HG03575 (cell line): Measurements from ENCODE around the gene KCNJ10.

Experiments used
- ATAC-seq: cut with Tn5 transposase; IDR thresholded peaks from one replicate; pipeline ENCODE4 v1.9.1; 2021; ENCODE audit not compliant: unreplicated experiment, insufficient number of reproducible peaks, low FRiP score; ENCODE audit errors: extremely low read depth

The KCNJ10 gene

GRCh38 chr1:160086456-160086892 is 16.5 kb upstream of the KCNJ10 start:
- no peak for ATAC-seq

DNA sequence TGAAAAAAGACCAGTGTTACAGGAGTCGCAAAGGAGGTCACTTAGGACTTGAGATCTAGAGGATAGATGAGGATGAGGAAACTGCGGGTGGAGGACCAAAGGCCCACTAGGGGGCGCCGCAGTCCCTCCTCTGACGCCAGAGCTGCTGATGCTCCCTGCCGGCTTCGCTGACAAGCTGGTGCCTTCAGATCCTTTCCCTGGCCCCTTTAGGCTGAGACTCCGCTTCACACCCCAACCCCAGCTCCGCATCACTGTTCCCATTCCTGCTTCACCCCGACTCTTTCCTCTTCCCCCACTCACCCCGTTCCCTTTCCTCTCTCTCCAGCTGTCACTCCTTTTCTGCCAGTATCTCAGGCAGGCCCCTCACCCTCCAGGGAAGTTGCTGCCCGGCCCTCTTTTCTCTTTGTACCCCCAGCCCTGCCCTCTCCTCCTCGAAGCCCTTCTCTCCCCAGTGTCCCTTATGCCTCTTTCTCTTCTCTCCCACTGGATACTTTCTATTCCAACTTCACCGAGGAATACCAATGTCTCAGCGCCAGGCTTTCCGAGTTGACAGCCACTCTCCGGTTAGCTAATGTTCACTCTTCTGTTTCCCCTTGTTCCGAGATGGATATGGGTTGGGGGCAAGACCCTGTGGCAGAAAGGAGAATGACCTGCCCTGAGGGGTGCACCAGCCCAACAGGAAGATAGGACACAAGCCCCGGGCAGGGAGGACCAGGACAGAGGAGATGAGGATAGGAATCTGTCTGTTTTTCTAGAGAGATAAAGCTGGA is 15.9 kb upstream of the KCNJ10 start:
- ATAC-seq: no peak

GRCh38 chr1:160084771-160085321 is 14.9 kb upstream of the KCNJ10 start:
- no peak for ATAC-seq

DNA sequence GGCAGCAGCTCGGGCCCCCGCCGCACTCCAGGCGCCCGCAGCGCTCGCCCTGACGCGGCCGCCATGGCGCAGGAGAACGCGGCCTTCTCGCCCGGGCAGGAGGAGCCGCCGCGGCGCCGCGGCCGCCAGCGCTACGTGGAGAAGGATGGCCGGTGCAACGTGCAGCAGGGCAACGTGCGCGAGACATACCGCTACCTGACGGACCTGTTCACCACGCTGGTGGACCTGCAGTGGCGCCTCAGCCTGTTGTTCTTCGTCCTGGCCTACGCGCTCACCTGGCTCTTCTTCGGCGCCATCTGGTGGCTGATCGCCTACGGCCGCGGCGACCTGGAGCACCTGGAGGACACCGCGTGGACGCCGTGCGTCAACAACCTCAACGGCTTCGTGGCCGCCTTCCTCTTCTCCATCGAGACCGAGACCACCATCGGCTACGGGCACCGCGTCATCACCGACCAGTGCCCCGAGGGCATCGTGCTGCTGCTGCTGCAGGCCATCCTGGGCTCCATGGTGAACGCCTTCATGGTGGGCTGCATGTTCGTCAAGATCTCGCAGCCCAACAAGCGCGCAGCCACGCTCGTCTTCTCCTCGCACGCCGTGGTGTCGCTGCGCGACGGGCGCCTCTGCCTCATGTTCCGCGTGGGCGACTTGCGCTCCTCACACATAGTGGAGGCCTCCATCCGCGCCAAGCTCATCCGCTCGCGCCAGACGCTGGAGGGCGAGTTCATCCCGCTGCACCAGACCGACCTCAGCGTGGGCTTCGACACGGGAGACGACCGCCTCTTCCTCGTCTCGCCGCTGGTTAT is 14.2 kb upstream of the KCNJ10 start:
- no peak for ATAC-seq

- ATAC-seq: no peak
These were observed 13.0 kb upstream of the KCNJ10 start for GRCh38 chr1:160082926-160083325.

DNA sequence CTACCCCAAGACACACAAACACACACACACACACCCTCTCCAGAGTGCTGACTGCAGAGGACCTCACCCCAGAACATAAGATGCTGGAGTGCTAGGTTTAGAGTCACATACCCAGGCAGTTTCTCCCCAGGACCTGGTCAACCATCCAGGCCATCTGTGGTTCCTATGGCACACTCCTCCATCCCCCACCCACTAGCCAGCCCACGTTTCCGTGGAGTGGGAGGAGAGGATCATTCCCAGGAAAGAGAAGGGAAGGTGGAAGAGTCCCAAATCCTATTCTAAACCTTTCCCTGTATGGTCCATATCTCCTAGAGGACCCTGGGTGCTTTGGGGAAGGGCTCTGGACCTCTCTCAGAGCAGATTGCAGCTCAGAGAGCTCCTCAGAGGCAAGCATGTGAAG is 12.5 kb upstream of the KCNJ10 start:
- no peak for ATAC-seq

- no peak for ATAC-seq
These were observed 11.4 kb upstream of the KCNJ10 start, which contains the start of gene KCNJ9 for GRCh38 chr1:160081261-160081936. TSS of gene KCNJ9 (plus strand) at chr1:160081538. CDS start at chr1:160084031, 2,493 bp downstream.

DNA sequence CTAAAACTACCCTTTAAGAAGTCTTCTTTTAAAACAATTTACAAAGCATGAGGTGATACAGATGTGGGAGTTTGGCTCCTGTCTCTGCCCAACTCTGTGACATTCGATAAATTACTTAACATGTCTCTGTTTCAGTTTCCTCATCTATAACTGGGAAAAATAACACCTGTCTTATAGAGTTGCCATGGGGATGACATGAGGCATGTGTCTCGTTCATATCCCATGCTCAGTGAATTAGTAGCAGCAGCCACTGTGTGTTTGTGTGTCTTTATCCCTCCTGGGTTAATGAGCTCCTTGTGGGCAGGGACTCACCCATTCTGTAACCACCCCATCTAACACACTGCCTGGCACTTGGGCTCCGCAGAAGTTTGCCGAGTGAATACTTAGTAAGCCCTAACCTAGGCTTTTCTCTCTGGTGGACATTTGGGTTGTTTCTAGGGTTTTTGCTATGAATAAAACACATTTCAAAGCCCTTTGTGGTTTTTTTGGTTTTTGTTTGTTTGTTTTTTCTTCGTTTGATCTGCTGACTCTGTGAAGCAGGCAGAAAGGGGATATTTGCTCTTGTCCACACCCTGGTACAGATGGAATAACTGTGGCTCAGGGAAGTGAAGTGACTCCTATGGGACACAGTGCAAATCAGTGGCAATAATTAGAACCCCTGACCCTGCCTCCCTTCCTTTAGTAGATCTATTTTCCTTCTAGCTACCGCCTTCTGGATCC is 10.6 kb upstream of the KCNJ10 start:
- ATAC-seq: no peak

- ATAC-seq: no peak
These were observed 9.5 kb upstream of the KCNJ10 start for GRCh38 chr1:160079448-160079847.

DNA sequence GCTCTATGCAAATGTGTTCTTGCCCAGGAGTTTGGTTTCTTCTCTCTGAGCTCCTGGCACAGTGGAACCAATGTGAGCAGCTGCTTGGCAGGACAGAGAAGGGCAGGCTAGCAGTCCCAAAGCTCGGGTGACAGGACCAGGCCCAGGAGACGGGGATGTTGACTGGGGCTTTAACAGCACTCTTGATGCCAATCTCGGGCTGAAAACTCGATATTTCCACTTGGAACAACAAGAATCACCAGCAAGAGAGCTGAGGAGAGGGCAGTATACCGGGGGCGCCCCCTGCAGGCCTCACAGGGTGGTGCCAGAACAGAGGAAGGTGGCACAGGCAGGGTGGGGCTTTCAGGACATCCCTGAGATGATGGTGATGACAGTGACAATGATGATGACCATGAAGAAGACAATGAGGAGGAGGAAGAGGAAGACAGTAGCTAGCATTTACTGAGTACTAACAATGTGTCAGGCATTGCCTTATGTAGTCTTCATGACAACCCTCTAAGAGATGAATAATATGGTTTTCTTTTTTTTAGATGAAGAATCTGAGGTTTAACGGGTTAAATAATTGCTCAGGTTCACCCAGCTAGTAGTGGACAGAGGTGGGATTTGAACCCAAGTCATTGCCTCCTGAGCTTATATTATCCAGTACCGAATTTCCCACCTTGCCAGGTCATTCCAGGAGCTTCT is 8.7 kb upstream of the KCNJ10 start:
- no peak for ATAC-seq

GRCh38 chr1:160077486-160077885 is 7.5 kb upstream of the KCNJ10 start:
- ATAC-seq: no peak

DNA sequence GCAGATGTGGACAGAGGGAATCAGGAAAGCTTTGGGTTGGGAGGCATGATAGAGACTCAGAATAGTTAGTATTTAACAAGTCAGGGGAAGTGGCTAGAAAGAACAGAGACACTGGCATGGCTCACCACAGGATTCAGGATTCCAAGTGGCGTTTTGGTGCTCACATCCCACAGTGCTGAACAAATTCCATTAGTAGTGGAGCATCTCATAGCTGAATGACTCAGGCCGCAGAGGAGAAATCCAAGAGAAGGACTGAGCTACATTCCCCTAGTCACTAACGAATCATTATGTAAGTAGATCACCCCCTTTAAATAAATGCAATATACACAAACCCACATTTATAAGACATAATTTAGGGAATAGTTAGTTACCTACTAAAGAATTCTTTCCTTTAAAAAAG is 6.3 kb upstream of the KCNJ10 start:
- no peak for ATAC-seq

GRCh38 chr1:160075836-160076235 is 5.9 kb upstream of the KCNJ10 start:
- ATAC-seq: no peak

DNA sequence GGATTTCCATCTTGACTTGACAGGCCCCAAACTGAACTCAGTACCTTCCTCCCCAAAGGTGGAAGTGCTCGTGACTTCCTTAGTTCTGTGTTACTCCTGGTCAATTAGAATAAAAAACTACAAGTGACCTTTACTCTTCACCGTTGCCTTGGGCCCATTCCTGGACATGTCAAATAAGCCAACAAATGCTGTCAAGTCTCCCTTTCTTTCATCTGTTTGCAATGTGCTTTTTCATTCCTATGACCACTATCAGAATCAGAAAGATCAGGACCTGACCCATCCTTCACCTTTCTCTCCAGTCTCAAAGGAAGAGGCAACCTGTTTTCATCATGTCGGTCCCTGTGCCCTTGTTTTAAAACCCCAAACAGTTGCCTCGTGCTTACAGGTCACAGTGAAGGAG is 4.9 kb upstream of the KCNJ10 start:
- ATAC-seq: no peak

GRCh38 chr1:160071289-160071688 is 1.3 kb upstream of the KCNJ10 start:
- no peak for ATAC-seq

DNA sequence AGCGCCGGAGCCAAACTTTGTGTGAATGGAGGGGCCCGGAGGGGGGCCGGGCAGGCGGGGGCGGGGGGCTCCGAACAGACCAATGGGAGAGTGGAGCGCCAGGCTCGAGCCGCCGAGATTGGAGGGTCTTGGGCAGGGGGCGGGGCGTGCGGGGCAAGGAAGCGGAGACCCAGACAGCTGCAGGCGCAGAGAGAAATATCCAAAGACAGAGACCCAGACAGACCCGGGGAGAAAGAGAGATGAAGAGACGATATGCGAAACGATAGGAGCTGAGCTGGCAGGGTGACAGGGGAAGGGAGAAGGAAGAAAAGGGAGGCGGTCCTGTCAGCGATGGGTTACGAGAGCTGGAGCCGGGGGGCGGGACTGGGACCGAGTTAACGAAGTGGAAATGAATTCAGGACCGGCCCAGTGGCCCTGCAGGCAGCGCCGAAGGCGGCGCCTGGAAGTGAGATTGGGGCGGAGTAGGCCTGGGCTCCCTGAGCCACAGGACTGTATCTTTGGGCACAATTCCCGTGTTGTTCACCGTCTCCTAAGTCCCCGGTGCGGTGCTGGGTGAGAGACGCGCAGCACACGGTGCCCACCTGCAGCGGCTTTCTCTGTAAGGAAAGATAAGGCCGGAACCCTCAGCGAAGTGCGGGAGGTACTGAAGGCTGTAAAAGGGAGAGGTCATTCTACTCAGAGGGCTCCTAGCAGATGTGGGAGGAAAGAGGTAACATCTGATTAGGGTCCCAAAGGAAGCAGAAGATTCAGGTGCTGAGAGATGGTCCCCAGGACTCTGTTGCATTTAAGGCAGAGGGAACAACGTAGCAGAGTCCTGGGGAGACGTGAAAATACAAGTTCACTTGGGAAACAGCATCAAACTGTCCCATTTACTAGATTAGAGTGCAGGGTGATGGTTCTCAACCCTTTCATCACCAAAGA is 543 bp upstream of the KCNJ10 start:
- ATAC-seq: no peak

- no peak for ATAC-seq
These were observed 1.7 kb downstream of the KCNJ10 start for GRCh38 chr1:160068225-160068624.
